GM21737 (cell line): Measurements from ENCODE around the gene FN3KRP.

Experiments
- ATAC-seq: cut with Tn5 transposase; IDR thresholded peaks from one replicate; pipeline ENCODE4 v1.9.1; 2021; ENCODE audit warnings: mild to moderate bottlenecking, moderate library complexity; ENCODE audit not compliant: unreplicated experiment

FN3KRP gene

DNA sequence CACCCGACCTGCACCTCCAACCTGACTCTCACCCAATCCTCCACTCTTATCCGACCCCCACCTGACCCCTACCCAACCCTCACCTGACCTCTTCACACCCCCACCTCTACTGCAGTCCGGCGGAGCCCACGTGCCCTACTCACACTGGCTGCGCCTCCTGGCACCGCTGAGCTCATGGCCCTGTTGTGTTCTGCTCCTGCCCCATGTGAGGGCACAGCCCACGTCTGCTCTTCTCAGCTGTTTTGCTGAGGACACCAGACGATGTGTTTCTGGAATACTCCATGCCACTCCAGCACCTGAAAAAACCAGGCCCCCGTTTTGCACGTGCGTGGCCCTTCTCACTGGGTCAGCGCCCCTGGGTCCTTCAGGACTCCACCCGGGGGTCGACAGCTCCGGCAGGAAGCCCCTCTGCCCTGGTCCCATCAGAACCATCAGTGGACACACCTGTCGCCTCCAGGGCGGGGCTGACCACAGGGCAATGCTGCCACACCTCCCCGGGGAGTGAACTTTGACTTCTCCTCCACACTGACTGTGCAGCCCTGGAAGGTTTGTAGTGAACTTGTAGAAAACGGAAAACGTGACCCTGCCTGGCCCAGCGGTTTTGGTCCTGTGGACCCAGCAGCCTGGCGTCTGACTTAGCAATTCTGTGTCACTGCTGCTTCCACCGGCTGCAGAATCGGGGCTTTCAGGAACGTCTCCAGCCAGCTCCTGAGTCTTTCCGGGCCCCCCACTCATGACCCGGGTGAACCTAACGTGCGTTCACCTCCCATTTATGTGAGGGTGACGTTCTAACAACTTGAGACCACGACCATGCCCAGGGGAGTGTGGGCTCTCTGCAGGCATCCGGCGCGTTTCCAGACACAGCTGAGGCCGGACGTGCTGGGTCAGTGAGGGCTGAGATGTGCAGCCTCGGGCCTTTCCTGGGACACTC is 12.3 kb upstream of the FN3KRP start:
- no peak for ATAC-seq

DNA sequence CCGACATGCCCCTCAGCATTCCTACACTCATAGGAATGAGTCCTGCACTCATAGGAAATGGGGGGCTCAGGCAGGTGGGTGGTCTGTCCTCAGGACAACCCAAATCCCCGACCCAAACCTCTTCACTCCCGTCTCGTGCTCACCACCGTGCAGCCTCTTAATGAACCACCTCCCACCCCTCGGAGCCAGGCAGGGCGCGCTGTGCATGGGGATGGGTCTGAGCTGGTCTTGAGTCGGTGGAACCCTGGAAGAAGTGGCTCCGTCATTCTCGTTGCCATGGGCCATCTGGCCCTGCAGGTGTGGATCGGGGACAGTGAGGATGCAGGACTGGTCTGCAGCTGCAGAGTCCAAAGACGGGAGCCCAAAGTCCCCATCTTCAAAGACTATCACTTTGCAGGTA is 11.6 kb upstream of the FN3KRP start:
- no peak for ATAC-seq

DNA sequence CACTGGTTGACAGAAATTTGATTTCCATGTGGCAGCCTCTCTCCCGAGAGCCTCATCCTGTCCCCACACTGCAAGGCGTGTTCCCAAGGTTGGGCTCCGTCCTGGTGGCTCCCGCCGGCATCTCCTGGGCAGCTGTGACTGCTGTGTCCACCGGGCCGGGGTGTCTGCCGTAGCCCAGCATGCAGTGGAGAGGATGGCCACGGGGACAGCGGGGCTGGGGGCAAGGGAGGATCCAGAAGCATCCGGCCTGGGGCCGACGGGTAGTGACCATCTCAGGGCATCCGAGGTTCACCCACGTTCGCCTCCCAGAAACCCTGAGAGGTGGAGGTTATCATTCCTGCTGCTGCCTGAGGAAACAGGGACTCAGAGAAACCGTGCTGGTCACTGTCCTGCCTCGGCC is 10.8 kb upstream of the FN3KRP start:
- no peak for ATAC-seq

DNA sequence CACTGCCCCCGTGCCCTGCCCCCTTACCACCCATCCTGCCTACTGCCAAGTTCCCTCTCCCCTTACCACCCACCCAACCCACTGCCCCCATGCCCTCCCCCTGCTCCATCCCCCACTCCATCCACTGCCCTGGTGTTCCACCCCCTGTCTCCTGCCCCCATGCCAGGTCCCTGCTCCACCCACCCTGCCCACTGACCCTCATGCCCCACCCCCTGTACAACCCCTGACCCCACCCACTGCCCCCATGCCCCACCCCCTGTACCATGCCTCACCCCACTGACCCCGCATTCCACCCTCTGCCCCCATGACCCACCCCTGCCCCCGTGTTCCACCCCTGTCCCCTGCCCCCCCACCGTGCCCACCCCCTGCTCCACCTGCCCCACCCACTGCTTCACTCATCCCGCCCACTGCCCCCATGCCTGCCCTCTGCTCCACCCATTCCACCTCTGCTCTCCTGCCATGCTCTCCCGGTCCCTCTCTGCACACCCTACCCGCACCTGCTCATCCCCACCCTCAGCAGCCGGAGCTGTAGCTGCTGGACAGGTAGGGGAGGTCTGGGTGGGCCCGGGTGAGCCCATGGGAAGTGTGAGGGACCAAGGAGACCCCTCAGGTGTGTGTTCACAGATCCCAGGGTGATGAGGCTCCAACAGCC is 7.4 kb upstream of the FN3KRP start:
- no peak for ATAC-seq

DNA sequence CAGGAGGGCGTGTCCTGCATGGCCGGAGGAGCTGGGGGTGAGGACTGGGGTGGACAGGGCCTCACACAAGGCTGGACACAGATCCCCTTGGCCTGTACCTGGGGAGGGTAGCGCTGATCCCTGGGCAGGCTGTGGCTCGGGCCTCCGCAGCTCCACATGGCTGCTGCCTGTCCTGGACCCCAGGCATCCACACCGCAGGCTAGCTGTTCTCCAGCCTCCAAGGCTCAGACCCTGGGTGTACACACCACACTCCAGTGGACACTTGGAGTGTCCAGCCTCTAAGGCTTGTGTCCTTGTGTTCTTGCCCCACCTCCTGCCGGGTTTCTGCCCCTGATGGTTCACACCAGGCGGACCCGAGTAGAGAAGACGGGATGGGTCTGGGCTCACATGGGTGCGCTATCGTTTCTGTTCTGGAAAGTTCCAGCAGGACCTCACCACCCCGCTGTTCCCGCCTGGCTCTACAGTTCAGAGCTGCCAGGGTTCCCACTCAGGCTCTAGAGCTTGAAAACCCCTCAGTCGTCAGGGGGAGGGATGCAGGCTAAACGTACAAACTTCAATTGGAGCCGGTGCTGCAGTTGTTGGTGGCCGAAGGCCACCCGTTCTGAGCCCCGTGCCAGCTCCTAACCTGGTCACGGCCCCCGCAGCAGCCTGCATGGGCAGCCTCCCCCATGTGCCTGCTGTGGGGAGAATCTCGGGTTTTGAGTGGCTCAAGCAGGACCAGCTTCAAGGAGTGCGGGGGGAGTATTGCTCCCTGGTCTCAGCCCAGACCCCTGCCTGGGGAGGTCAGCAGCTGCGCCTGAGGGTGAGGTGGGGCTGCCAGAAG is 6.6 kb upstream of the FN3KRP start:
- no peak for ATAC-seq

DNA sequence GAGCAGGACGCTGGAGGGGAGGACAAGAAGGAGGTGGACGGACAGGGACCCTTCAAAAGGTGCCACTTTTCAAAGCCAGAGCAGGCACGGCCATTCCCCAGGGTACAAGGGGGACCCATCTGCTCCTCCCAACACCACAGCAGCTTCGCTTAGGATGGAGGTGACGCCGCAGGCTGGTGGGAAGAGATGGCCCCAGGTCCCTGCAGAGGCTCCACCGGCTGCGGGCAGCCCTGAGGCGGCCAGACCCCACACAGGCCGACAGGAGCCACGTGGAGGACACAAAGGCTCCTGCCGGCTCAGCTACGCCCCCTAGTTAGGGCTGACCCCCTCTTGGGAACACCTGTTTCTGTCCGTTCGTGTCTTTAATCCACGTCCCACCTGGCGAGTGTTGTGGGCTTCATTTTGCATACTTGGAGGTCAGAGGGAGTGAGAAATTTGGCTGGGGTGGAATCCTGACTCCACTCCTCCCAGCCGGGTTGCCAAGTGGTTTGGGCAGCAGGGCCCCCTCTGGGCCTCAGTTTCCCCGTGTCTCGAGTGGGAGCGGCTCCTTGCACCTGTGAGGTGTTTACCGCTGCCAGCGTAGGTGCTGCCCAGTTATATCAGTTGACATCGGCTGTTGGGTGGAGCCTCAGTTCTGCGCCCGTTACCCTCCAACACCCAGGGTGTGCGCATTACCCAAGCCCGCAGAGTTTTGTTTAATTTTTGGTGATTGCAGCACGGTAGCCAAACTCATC is 5.8 kb upstream of the FN3KRP start:
- ATAC-seq: no peak

DNA sequence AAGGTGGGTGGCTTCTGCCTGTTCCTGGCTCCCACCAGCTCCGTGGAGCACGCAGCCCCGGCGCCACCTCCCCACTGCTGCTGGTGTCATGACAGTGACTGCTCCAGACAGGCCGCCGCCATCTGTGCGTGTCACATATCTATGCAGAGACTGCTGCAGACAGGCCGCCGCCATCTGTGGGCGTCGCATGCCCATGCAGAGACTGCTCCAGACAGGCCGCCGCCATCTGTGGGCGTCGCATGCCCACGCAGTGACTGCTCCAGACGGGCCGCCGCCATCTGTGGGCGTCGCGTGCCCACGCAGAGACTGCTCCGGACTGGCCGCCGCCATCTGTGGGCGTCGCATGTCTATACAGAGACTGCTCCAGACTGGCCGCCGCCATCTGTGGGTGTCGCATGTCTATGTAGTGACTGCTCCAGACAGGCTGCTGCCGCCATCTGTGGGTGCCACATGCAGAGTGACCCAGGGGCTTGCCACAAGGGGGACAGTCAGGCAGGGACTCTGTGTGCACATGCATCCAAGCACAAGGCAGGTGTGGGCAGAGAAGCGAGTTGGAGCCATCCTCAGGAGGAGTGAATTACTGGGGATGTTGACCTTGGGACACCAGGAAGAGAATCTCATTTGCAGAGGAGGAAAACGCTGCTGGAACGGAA is 3.3 kb upstream of the FN3KRP start:
- ATAC-seq: no peak

DNA sequence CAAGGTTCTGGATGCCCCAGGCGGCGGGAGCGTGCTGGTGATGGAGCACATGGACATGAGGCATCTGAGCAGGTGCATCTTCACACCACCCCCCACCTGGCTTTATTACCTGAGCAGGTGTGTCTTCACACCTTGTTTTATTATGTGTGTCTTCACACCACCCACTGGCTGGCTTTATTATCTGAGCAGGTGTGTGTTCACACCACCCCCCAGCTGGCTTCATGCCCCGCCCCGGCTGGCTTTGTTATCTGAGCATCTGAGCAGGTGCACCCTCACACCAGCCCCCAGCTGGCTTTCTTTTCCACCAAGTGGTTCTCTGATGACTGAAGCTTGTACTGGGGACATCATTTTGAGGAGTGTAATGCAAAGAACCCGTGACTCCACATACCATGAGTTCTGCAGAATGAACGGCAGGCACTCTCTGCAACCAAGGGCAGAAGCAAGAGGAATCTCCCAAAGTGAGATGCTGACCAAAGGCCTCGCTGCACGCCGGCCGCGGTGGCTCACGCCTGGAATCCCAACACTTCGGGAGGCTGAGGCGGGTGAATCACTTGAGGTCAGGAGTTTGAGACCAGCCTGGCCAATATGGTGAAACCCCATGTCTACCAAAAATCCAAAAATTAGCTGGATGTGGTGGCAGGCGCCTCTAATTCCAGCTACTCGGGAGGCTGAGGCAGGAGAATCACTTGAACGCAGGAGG is 2.6 kb downstream of the FN3KRP start:
- ATAC-seq: no peak

DNA sequence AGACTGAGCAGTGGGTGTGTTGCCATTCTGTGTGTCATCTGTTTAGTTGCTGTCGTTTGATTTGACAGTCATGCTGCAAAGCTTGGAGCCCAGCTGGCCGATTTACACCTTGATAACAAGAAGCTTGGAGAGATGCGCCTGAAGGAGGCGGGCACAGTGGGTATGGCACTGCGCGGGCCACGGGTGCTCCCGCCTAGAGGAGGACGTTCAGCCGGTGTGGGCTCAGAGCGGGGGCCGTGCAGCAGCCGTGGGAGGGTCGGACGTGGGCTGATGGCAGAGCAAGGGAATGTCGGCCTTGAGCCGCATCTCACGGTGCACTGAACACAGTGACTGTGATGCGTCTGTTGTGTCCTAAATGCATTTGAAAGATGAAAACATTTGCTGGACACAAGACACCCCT is 3.7 kb downstream of the FN3KRP start:
- no peak for ATAC-seq

DNA sequence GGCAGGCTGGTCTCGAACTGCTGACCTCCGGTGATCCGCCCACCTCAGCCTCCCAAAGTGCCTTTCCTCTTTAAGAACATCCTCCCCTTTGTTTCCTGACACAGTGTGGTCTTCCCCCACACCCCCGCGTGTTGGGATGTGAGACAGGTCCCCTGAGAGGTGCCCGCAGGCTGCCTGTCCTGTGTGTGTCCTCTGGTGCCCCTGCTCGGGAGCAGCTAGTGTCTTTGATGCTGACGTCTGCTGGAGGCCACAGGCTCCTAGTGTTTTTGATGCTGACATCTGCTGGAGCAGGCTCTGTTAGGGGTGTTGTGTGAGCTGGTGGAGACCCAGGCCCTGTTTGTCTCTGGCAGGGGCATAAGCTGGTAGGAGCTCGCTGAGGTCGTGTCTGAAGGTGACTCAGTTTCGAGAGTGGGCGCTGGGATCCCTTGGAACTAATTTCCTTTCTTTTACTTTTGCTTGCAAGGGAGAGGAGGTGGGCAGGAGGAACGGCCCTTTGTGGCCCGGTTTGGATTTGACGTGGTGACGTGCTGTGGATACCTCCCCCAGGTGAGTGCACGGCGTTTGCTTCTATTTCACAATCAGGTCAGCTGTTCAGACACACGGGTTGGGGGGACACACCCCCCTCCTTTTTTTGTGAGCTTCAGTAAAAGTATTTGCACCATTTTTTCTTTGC is 6.0 kb downstream of the FN3KRP start:
- no peak for ATAC-seq

DNA sequence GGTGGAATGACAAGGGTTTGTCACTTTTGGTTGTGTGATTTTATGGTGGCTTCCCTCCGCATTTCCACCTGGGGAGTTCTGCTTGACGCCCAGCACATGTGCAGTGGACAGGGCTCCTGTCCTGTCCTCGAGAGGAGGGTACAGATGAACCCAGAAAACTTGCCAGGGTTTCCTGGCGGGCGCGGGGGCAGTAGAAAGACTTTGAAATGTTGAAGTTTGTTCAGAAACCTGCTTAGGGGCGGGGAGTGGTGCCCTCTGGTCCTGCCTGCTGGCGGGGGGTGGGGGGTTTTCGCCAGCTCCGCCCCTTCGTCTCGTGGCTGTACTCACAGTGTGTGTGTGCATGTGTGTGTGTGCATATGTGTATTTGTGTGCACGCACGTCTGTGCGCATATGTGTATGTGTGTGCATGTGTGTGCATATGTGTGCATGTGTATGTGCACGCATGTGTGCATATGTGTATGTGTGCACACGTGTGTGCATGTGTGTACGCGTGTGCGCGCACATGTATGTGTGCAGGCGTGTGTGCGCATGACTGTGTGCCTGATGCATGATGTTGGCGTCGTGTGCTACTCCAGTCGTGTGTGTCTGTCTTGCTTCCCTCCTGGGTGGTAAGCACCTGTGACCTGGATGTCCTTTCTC is 6.8 kb downstream of the FN3KRP start:
- ATAC-seq: no peak

DNA sequence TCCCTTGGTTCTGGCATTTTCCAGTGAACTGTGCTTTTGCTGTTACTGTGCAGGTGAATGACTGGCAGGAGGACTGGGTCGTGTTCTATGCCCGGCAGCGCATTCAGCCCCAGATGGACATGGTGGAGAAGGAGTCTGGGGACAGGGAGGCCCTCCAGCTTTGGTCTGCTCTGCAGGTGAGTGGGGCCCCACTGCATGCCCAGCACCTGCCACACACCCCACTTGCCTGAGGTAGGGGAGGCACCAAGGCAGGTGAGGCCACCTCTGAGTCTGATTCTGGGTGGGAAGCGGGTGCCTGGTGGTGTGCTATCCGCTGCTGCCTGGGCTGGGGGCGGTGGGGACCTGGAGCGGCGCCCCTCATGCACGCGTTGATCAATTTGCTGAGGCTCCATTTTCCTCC is 9.9 kb downstream of the FN3KRP start:
- no peak for ATAC-seq

DNA sequence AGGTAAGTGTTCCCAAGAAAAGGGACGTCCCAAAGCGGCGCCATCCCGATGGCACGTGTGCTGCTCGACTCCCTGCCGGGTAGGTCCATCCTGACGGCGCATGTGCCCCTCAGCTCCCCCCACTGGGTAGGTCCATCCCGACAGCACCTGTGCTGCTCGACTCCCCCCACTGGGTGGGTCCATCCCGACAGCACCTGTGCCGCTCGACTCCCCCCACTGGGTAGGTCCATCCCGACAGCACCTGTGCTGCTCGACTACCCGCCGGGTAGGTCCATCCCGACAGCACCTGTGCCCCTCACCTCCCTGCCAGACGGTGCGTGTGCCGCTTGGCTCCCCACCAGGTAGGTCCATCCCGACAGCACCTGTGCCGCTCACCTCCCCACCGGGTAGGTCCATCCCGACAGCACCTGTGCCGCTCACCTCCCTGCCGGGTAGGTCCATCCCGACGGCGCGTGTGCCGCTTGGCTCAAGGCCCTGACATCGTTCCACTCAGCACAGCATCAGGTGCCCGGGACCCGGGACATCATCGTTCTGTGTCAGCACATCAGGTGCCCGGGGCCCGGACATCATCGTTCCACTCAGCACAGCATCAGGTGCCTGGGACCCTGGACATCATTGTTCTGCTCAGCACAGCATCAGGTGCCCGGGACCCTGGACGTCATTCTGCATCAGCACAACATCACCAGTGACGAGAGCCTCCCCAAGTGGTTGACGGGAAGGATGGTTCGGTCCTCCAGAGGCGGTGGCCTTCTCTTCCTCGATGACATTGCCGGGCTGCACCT is 13.2 kb downstream of the FN3KRP start:
- ATAC-seq: no peak

DNA sequence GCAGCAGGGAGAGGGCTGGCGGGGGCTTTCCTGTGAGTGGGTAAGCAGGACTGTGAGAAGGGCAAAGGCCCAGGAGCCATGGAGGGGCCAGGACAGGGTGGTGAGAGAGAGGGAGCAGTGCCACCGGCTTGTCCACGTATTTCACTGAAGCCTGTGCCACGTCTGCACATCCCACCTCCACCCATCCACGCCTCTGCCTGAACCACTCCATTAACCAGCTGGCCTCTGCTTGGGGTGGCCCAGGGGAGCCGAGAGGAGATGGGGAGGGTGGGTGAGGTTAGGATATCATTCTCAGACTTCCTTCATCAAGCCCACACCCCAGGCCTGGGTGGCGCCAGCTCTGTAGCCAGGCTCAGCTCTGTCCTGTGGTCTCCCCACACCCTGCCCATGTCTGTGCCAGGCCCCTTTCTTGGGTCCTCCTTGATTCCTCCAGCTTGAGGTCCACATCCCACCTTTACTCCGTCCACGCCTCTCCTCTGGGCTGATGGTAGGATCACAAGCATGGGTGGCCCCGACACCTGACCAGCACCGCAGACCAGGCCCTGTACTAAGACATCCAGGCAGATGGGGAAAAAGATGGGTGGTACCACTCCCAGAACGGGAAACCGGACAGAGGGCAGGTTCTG is 15.7 kb downstream of the FN3KRP start:
- no peak for ATAC-seq

DNA sequence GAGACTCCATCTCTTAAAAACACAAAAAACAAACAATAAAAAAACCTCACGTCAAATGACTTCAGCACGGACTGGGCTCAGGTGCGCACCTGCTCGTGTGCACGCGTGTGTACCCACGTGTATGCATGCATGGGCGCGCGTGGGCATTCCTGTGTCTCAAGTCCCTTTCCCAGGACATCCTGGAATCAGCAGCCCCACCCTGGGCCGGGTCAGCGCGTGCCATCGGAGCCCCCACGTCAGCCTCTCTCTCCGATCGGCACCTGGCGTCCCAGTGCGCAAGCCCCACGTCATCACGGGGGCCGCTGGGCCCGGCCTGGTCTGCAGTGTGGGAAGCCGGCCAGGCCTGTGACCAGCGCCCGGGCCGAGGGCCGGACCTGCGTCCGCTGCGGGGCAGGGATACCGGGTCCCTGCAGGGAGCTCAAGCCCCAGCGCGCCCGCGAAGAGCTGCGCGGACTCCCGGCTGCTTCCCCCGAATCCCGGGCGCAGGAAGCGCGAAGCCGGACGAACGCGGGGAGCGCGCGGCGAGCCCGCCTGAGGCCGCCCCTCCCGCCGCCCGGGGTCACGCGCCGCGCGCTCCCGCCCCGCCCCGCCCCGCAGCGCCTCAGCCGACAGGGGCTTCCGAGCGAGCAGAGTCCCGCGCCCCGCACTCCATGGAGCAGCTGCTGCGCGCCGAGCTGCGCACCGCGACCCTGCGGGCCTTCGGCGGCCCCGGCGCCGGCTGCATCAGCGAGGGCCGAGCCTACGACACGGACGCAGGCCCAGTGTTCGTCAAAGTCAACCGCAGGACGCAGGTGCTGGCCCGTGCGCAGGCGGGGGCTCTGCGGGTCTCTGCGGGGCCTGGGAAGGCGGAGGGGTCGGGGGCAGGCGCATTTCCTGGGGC is 18.7 kb downstream of the FN3KRP start, which contains the start of gene FN3K:
FN3K (plus strand) TSS at position 629 of the 880 bp plus-strand sequence; CDS start at position 651, 22 bp downstream.
- ATAC-seq: no peak

DNA sequence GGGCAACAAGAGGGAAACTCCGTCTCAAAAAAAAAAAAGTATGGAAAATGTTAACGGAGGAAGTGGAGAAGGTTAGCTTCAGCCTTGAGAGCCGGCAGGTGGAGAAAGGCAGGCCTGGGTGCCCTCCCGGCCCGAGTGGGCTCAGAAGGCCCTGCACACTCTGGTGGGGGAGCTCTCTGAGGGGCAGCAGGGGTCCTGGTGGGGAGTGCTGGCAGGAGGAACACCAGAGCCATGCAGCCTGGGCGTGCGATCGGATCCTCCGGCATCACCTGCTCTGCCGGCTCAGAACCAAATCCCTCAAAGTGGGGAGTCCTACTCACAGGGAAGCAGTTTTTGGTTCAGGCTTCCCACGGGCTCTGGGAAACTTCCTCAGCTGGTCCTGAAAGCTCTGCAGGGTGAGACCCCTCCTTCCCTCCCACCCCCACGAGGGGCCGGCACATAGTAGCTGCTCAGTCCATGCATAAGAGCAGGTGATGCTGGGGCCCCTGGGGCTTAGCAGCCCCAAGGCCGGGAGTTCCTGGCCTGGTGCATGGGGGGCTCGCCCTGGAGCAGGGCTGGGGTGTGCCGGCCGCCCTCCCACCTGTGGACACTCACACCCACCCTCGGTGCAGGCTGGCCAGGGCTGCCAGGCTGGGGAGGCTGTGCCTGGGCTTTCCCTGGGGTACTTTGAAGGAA is 20.1 kb downstream of the FN3KRP start:
- no peak for ATAC-seq
